Gastrocnemius medialis (tissue), 4 donors: ENCODE measurements around the gene SFTPA1. TPM values are rescaled to one million over a fixed set of nuclear protein-coding genes. Genes with fewer than 3 reads are reported as not detected.
"Not testable (repeated sequence)": the region's sequence is repeated elsewhere in the genome, so short reads cannot be mapped to it uniquely, and the experiment has no call there.

Experiments
- ATAC-seq, 2 donors: fragments of 150-250 bp; one replicate each; pipeline ENCODE4 v1.9.1; 2016
- DNase-seq, 2 donors: peaks; one replicate each; pipeline ENCODE4 v3.0.0-alpha.2; 2019
- H3K27ac ChIP-seq, 4 donors: fragments of 200-600 bp; sonication (generic); 1 replicate in 1 of 4; 2 replicates in 3 of 4; pipeline ENCODE4 v1.5.1; 2016 to 2018; ENCODE audit warnings: mild to moderate bottlenecking in 2 of 4, moderate library complexity in 1 of 4
- H3K27me3 ChIP-seq, 3 donors: fragments of 200-600 bp; sonication (generic) in 2 of 3; 1 replicate in 1 of 3; 2 replicates in 2 of 3; pipeline versions ENCODE4 v1.5.1 to v1.6.0; 2016 to 2019; ENCODE audit warnings: mild to moderate bottlenecking in 1 of 3, moderate library complexity in 1 of 3
- H3K36me3 ChIP-seq, 2 donors: fragments of 200-600 bp; sonication (generic) in 1 of 2; one replicate each; pipeline ENCODE4 v1.5.1; 2017 to 2018
- H3K4me1 ChIP-seq, 2 donors: fragments of 200-600 bp; sonication (generic) in 1 of 2; one replicate each; pipeline ENCODE4 v1.5.1; 2016 to 2017; ENCODE audit warnings: mild to moderate bottlenecking in 2 of 2
- H3K4me3 ChIP-seq, 4 donors: fragments of 200-600 bp; sonication (generic) in 3 of 4; 1 replicate in 1 of 4; 2 replicates in 3 of 4; pipeline ENCODE4 v1.5.1; 2016 to 2019; ENCODE audit warnings: mild to moderate bottlenecking in 2 of 4
- H3K9me3 ChIP-seq, 3 donors: fragments of 200-600 bp; sonication (generic) in 2 of 3; 1 replicate in 1 of 3; 2 replicates in 2 of 3; pipeline ENCODE4 v1.5.1; 2016 to 2019
- CTCF ChIP-seq, 5 experiments: fragments of 450-650 bp in 3 of 5; fragments of 200-600 bp in 2 of 5; sonication (generic) in 2 of 5; IDR thresholded peaks in 4 of 5; conservative IDR thresholded peaks in 1 of 5; 1 replicate in 4 of 5; 2 replicates in 1 of 5; pipeline ENCODE4 v1.5.1; 2016 to 2019; ENCODE audit warnings: antibody characterized with exemption in 5 of 5, mild to moderate bottlenecking in 3 of 5, moderate library complexity in 3 of 5
- POLR2A ChIP-seq, 2 donors: fragments of 450-650 bp; IDR thresholded peaks; one replicate each; pipeline ENCODE4 v1.6.1; 2017; ENCODE audit warnings: antibody characterized with exemption in 2 of 2, mild to moderate bottlenecking in 2 of 2, moderate library complexity in 2 of 2
- in situ Hi-C, 4 donors: fragments of 200-750 bp; cut with MboI; loops; one replicate each; pipeline versions ENCODE4 v1.15.0 to v1.8.0; 2017; ENCODE audit warnings: low sequenced_read_pairs in 4 of 4
- intact Hi-C: fragments of 100-400 bp; cut with DNase I; formaldehyde crosslinking; loops from one replicate; pipeline ENCODE4 v1.15.1; 2023; ENCODE audit warnings: low total_unique reads
- total RNA-seq, 4 donors: library from RNA; depleted of rRNA; stranded (reverse); fragments of >200 nt; gene quantifications; one replicate each; pipeline versions ENCODE4 v1.1.0 to v1.2.3, GENCODE V29; 2016

SFTPA1 gene
- total RNA-seq = not detected

GRCh38 chr10:79610601-79611191 is at the start of gene SFTPA1:
SFTPA1 (plus strand) TSS chr10:79610939; CDS start chr10:79611826, 887 bp downstream.
- Histone ChIP-seq H3K9me3 (no peaks in the 10 kb centered on the region), H3K4me3 (no peak within 1 kb of the TSS), H3K36me3 (no peaks in the 10 kb centered on the region), H3K4me1 (no peaks in the 10 kb centered on the region), H3K27me3 (no peaks in the 10 kb centered on the region), H3K27ac (no peak within 1 kb of the TSS)
- intact Hi-C loops = no loop called here
- TF ChIP-seq CTCF (IDR thresholded peaks at IDR 0.05 in 4 of 5, conservative IDR thresholded peaks at IDR 0.05 in 1 of 5) (no peak), POLR2A (IDR thresholded peaks at IDR 0.05) (no peak)
- in situ Hi-C loops = no loop called here
- DNase-seq = no peak
- ATAC-seq = no peak

GRCh38 chr10:79561257-79561656 is 49.5 kb upstream of the SFTPA1 start:
- H3K4me3 ChIP-seq = no peak overlapping the region
- in situ Hi-C loops = loop anchor here in 3 of 4 donors (25.0 kb wide), 1 partner anchor 376 kb away; the partner anchor contains the start of gene SFTPD (in 3 of the 3)
- no peaks in the 10 kb centered on the region for H3K36me3 ChIP-seq
- H3K27ac ChIP-seq = no peak overlapping the region
- intact Hi-C loops = loop anchor here (5.0 kb wide), 1 partner anchor 366 kb away; no protein-coding TSS in a partner anchor
- TF ChIP-seq CTCF (IDR thresholded peaks at IDR 0.05 in 4 of 5, conservative IDR thresholded peaks at IDR 0.05 in 1 of 5) (no peak), POLR2A (IDR thresholded peaks at IDR 0.05) (no peak)
- no peaks in the 10 kb centered on the region for H3K9me3 ChIP-seq
- H3K27me3 ChIP-seq = no peaks in the 10 kb centered on the region
- no peaks in the 10 kb centered on the region for H3K4me1 ChIP-seq
- ATAC-seq (no peak), DNase-seq (no peak)

GRCh38 chr10:79562135-79562756 is 48.5 kb upstream of the SFTPA1 start:
- in situ Hi-C loops (loop anchor here in 3 of 4 donors (25.0 kb wide), 1 partner anchor 375 kb away; the partner anchor contains the start of gene SFTPD (in 3 of the 3)), intact Hi-C loops (loop anchor here (5.0 kb wide), 1 partner anchor 365 kb away; no protein-coding TSS in a partner anchor)
- peak in 1 of 2 donors; percentile 25 for DNase-seq
- Histone ChIP-seq H3K27me3 (no peaks in the 10 kb centered on the region), H3K4me1 (no peaks in the 10 kb centered on the region), H3K27ac (no peak overlapping the region), H3K9me3 (no peaks in the 10 kb centered on the region), H3K4me3 (no peak overlapping the region), H3K36me3 (no peaks in the 10 kb centered on the region)
- no peak for TF ChIP-seq POLR2A (IDR thresholded peaks at IDR 0.05)
- TF ChIP-seq CTCF (IDR thresholded peaks at IDR 0.05 in 4 of 5, conservative IDR thresholded peaks at IDR 0.05 in 1 of 5) = peak; percentile 34 to 68 (median 49)
- ATAC-seq = peak in 1 of 2 donors; percentile 46

GRCh38 chr10:79563426-79563825 is 47.3 kb upstream of the SFTPA1 start:
- Histone ChIP-seq H3K4me3 (no peak overlapping the region), H3K27ac (no peak overlapping the region), H3K27me3 (no peaks in the 10 kb centered on the region), H3K9me3 (no peaks in the 10 kb centered on the region), H3K36me3 (no peaks in the 10 kb centered on the region), H3K4me1 (no peaks in the 10 kb centered on the region)
- in situ Hi-C loops (loop anchor here in 3 of 4 donors (25.0 kb wide), 1 partner anchor 374 kb away; the partner anchor contains the start of gene SFTPD (in 3 of the 3)), intact Hi-C loops (loop anchor here (5.0 kb wide), 1 partner anchor 364 kb away; no protein-coding TSS in a partner anchor)
- DNase-seq (no peak), ATAC-seq (no peak)
- no peak for TF ChIP-seq POLR2A (IDR thresholded peaks at IDR 0.05)
- no peak for TF ChIP-seq CTCF (IDR thresholded peaks at IDR 0.05 in 4 of 5, conservative IDR thresholded peaks at IDR 0.05 in 1 of 5)

GRCh38 chr10:79570624-79571023 is 40.1 kb upstream of the SFTPA1 start:
- ATAC-seq, H3K4me3 ChIP-seq, DNase-seq, H3K9me3 ChIP-seq, H3K27me3 ChIP-seq, H3K36me3 ChIP-seq, intact Hi-C loops, H3K27ac ChIP-seq, H3K4me1 ChIP-seq: not testable (repeated sequence)
- in situ Hi-C loops = loop anchor here in 3 of 4 donors (25.0 kb wide), 1 partner anchor 367 kb away; the partner anchor contains the start of gene SFTPD (in 3 of the 3)
